Cardiac fibroblast (primary cell): ENCODE measurements around the gene MID1.

Experiments used
- DNase-seq, 2 donors: peaks; one replicate each; pipeline versions ENCODE4 v3.0.0 to v3.0.0-alpha.2; 2010; ENCODE audit warnings: low read depth in 2 of 2
- H3K4me3 ChIP-seq, 2 donors: replicated peaks in 1 of 2; 1 replicate in 1 of 2; 2 replicates in 1 of 2; pipeline ENCODE4 v1.5.1; 2011; ENCODE audit warnings: low read depth in 2 of 2, low read length in 2 of 2, mild to moderate bottlenecking in 2 of 2, moderate library complexity in 1 of 2
- CTCF ChIP-seq: IDR thresholded peaks from one replicate; pipeline ENCODE4 v1.5.1; 2011; ENCODE audit warnings: low read depth, mild to moderate bottlenecking, low read length, inconsistent platforms

Gene MID1

GRCh38 chrX:10612215-10612614, 8.2 kb downstream of the MID1 start:
- no peak for TF ChIP-seq CTCF
- peak in 1 of 2 donors; percentile 74 for DNase-seq
- no peak overlapping the region for H3K4me3 ChIP-seq

DNA sequence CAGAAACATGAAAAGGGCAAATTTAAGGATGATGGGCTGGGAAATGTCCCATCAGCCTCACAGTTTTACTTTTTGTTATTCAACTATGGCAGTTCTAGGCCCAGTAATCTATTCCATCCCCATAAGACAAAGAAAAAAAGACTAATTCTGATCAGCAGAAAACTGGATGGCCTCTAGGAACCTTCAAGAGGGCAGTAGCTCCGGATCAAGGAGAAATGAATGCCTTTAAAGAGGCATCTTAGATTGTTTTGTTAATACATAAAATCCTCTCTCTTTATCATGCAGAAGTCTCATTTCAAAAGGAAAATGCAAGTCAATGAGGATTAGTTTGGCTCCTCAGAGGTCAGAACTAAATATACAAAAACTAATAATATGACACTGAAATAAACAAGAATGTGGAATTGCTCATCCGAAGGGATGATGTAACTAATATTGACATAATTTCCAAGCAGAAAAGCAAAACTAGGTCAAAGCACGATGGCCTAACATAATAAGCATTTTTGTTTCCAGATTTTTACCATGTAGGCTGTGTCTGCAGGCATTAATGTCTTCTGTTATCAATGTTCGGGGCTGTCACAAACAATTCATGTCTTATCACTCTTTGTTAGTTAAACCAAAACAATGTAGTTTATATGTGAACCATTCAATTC, 8.8 kb downstream of the MID1 start:
- DNase-seq: peak in 1 of 2 donors; percentile 64
- no peak overlapping the region for H3K4me3 ChIP-seq
- TF ChIP-seq CTCF: no peak

GRCh38 chrX:10608099-10608498, 12.3 kb downstream of the MID1 start:
- peak; percentile 79 for DNase-seq
- no peak overlapping the region for H3K4me3 ChIP-seq
- no peak for TF ChIP-seq CTCF

GRCh38 chrX:10607233-10607632, 13.2 kb downstream of the MID1 start:
- TF ChIP-seq CTCF: no peak
- H3K4me3 ChIP-seq: no peak overlapping the region
- DNase-seq: no peak

GRCh38 chrX:10603612-10604011, 16.8 kb downstream of the MID1 start:
- DNase-seq: no peak
- no peak overlapping the region for H3K4me3 ChIP-seq
- TF ChIP-seq CTCF: no peak

DNA sequence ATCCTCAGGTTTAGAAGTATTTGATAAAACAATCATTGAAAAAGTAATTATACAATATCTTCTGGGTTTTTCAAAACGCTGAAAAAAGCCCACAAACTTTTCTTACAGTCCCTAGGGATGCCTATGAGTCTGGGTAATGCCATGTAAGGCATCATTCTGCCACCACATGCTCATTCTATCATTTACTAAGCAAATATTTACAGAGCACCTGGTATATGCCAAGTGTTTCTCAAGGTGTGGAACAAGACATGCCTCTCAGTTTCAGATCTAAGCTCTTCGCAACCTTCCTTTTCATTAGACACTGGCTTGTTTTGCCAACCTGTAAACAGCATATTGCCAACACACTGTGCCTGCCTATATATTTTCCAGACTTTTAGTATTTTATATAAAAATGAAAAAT, 17.7 kb downstream of the MID1 start:
- TF ChIP-seq CTCF: no peak
- DNase-seq: no peak
- H3K4me3 ChIP-seq: no peak overlapping the region

- TF ChIP-seq CTCF: no peak
- no peak overlapping the region for H3K4me3 ChIP-seq
- DNase-seq: no peak
Observed at GRCh38 chrX:10600479-10600878, 19.9 kb downstream of the MID1 start.
